MG63 (cell line): ENCODE data around the gene SP6. TPM values are rescaled to one million over a fixed set of nuclear protein-coding genes. Genes with fewer than 3 reads are reported as not detected.

Experiments
- DNase-seq: peaks from one replicate; pipeline ENCODE4 v3.0.0-alpha.2; 2020
- H3K27me3 ChIP-seq: fragments of 250-450 bp; sonication (Bioruptor Pico); 2 replicates; pipeline ENCODE4 v1.5.1; 2020; ENCODE audit warnings: mild to moderate bottlenecking, moderate library complexity
- H3K36me3 ChIP-seq: fragments of 250-450 bp; sonication (Bioruptor Pico); 2 replicates; pipeline ENCODE4 v1.5.1; 2020; ENCODE audit warnings: mild to moderate bottlenecking, moderate library complexity
- H3K4me3 ChIP-seq: fragments of 250-450 bp; sonication (Bioruptor Pico); 2 replicates; pipeline ENCODE4 v1.5.1; 2020; ENCODE audit warnings: mild to moderate bottlenecking, moderate library complexity
- H3K9me3 ChIP-seq: fragments of 250-450 bp; sonication (Bioruptor Pico); 2 replicates; pipeline ENCODE4 v1.5.1; 2020; ENCODE audit warnings: mild to moderate bottlenecking, moderate library complexity
- total RNA-seq: library from RNA; depleted of rRNA; stranded (reverse); fragments of >200 nt; shearing (Covaris generic); gene quantifications from 2 replicates; pipeline ENCODE4 v1.2.3, GENCODE V29; 2014; ENCODE audit warnings: low replicate concordance; rRNA removed

The SP6 gene
- total RNA-seq, 1 experiment from 2014 or later = not detected

DNA sequence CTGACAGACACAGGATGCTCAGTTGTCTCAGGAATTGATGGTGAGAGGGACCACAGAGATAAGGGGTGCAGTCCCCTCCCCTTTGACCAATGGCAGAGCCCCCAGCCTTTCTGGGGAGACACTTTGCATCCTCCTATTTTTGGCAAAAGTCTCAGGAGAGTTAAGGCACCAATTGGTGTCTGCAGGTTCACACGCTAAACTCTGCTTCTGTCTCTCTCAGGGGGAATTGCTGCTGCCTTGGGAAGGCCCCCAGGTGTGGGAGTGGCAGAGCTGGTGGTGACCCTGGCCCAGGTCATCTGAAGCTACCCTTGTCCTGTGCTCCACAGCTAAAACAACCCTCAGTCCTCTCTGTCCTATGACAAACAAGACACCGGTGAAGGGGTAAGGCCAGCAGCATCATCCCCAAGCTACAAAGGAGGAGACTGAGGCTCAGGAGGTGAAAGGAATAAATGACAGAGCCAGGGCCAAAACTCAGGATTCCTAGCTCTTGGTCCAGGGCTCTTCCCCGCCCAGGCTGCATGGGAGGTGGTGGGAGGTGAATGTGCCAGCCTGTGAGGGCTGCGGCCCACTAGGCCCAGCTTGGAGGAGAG lies 49.7 kb downstream of the SP6 start:
- H3K9me3 ChIP-seq = no peaks in the 10 kb centered on the region
- peaks cover 20% of the 10 kb centered on the region for H3K27me3 ChIP-seq
- no peak overlapping the region for H3K4me3 ChIP-seq
- no peak for DNase-seq
- no peaks in the 10 kb centered on the region for H3K36me3 ChIP-seq

DNA sequence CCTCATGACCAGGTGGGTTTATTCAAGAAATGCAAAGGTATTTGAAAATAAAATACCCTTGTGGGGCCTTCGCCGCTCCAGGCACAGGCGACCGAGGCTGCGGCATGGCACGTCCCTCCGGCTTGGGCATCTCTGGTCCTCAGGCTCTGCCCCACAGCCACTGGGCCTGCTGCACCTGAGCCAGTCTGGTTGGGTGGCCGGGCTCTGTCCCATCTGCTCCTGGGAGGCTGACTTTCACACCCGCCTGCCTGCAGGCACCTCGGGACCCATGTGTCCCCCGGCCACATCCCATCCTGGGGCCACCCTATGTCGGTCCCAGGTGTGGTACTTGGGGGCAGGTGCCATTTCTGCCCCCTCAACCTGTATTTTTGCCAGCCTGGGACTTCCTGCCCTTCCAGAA lies 50.3 kb downstream of the SP6 start:
- Histone ChIP-seq H3K36me3 (no peaks in the 10 kb centered on the region), H3K9me3 (no peaks in the 10 kb centered on the region), H3K4me3 (no peak overlapping the region), H3K27me3 (peaks cover 26% of the 10 kb centered on the region)
- DNase-seq = no peak

DNA sequence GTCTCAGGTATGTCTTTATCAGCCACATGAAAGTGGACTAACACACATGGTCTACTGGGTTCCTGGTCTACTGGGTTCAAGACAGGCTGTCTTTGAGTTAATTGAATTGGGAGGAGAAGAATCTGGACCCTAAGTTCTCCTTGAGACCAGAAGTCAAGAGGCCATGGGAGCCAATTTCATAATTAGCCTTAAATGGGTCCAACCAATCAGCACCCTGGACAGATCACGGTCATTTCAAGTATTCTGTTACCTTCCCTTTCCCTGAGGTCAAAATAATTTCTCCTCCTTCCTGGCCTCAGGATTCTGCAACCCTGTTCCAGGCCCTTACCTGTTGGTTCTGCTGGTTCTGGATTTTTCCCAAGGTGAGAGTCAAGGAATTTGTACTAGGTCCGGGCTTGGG lies 53.2 kb downstream of the SP6 start:
- Histone ChIP-seq H3K36me3 (no peaks in the 10 kb centered on the region), H3K4me3 (no peak overlapping the region), H3K9me3 (no peaks in the 10 kb centered on the region), H3K27me3 (peaks cover 53% of the 10 kb centered on the region)
- no peak for DNase-seq

Other genes starting within 250 kb of the SP6 start
- gene KPNB1, start 201.2 kb downstream of the SP6 start, total RNA-seq = 202 and 291 TPM in 2 replicates
- gene TBKBP1, start 157.0 kb downstream of the SP6 start, total RNA-seq = 8.4 and 18.7 TPM in 2 replicates
- gene TBX21, start 117.9 kb downstream of the SP6 start, total RNA-seq = not detected in 2 replicates
- 3.6 and 11.4 TPM in 2 replicates for gene OSBPL7, start 29.4 kb downstream of the SP6 start, total RNA-seq
- 62.6 and 63.0 TPM in 2 replicates for gene MRPL10, start 19.6 kb downstream of the SP6 start, total RNA-seq
- gene LRRC46, start 19.5 kb downstream of the SP6 start, total RNA-seq = not detected in 2 replicates
- gene SCRN2, start 9.9 kb downstream of the SP6 start, total RNA-seq = 41.8 and 45.0 TPM in 2 replicates
- gene SP2, start 45.1 kb upstream of the SP6 start, total RNA-seq = 0.81 and 2.3 TPM in 2 replicates
- gene PNPO, start 90.4 kb upstream of the SP6 start, total RNA-seq = 41.4 and 89.7 TPM in 2 replicates
- gene PRR15L, start 106.7 kb upstream of the SP6 start, total RNA-seq = not detected in 2 replicates
- 53.3 and 59.4 TPM in 2 replicates for gene CDK5RAP3, start 120.0 kb upstream of the SP6 start, total RNA-seq
- 91.7 and 130 TPM in 2 replicates for gene COPZ2, start 186.6 kb upstream of the SP6 start, total RNA-seq
- gene NFE2L1, start 197.2 kb upstream of the SP6 start, total RNA-seq = 33.6 and 47.7 TPM in 2 replicates